Central memory CD8-positive, alpha-beta T cell (primary cell): Measurements from ENCODE around the gene CLIC4.
A peak's percentile ranks its signal among the peaks of the same experiment; 100 is the strongest.
"Not testable (repeated sequence)": the region's sequence is repeated elsewhere in the genome, so short reads cannot be mapped to it uniquely, and the experiment has no call there.

Experiments
- ATAC-seq: fragments of 150-1000 bp; cut with Tn5 transposase; replicated peaks from 2 replicates; pipeline ENCODE4 v1.10.0; 2022; ENCODE audit warnings: mild to moderate bottlenecking, moderate FRiP score, moderate number of reproducible peaks; ENCODE audit not compliant: poor library complexity, severe bottlenecking; ENCODE audit errors: extremely low read depth
- DNase-seq, 2 donors: peaks; one replicate each; pipeline ENCODE4 v3.0.0; 2021; ENCODE audit warnings: low spot score in 2 of 2
- H3K27ac Mint-ChIP-seq: one replicate; pipeline ENCODE4 v1.8.0; 2022; ENCODE audit warnings: low read depth, mild to moderate bottlenecking, moderate library complexity, mixed read lengths
- H3K27me3 Mint-ChIP-seq: one replicate; pipeline ENCODE4 v1.8.0; 2022; ENCODE audit warnings: mixed read lengths
- H3K36me3 Mint-ChIP-seq: one replicate; pipeline ENCODE4 v1.8.0; 2022; ENCODE audit warnings: mild to moderate bottlenecking, moderate library complexity, mixed read lengths; ENCODE audit not compliant: insufficient read depth
- H3K4me1 Mint-ChIP-seq: one replicate; pipeline ENCODE4 v1.8.0; 2022; ENCODE audit warnings: mixed read lengths
- H3K4me3 Mint-ChIP-seq: one replicate; pipeline ENCODE4 v1.8.0; 2022; ENCODE audit warnings: mild to moderate bottlenecking, moderate library complexity, mixed read lengths
- H3K9me3 Mint-ChIP-seq: one replicate; pipeline ENCODE4 v1.8.0; 2022; ENCODE audit warnings: mixed read lengths

CLIC4 gene

GRCh38 chr1:24744911-24745710 is at the start of gene CLIC4:
Gene CLIC4, plus strand, starts transcription at chr1:24745447. Its CDS starts 107 bp downstream, at chr1:24745554.
- H3K36me3 Mint-ChIP-seq: peaks cover 8% of the 10 kb centered on the region
- ATAC-seq (peak; percentile 89), DNase-seq (peak; percentile 96 to 98)
- H3K27ac Mint-ChIP-seq: peak within 1 kb of the TSS; percentile 17
- H3K4me1 Mint-ChIP-seq: peaks cover 7% of the 10 kb centered on the region
- peaks cover 13% of the 10 kb centered on the region for H3K27me3 Mint-ChIP-seq
- no peaks in the 10 kb centered on the region for H3K9me3 Mint-ChIP-seq
- H3K4me3 Mint-ChIP-seq: peak within 1 kb of the TSS; percentile 81

GRCh38 chr1:24696041-24696755 is 49.0 kb upstream of the CLIC4 start:
- peaks cover 8% of the 10 kb centered on the region for H3K36me3 Mint-ChIP-seq
- no peak overlapping the region for H3K27ac Mint-ChIP-seq
- ATAC-seq: no peak
- H3K4me1 Mint-ChIP-seq: peaks cover 16% of the 10 kb centered on the region
- no peaks in the 10 kb centered on the region for H3K27me3 Mint-ChIP-seq
- DNase-seq: no peak
- H3K9me3 Mint-ChIP-seq: no peaks in the 10 kb centered on the region
- no peak overlapping the region for H3K4me3 Mint-ChIP-seq

GRCh38 chr1:24696756-24697330 is 48.4 kb upstream of the CLIC4 start:
- H3K27me3 Mint-ChIP-seq: no peaks in the 10 kb centered on the region
- no peak for ATAC-seq
- no peak overlapping the region for H3K4me3 Mint-ChIP-seq
- H3K4me1 Mint-ChIP-seq: peaks cover 16% of the 10 kb centered on the region
- no peaks in the 10 kb centered on the region for H3K9me3 Mint-ChIP-seq
- DNase-seq: no peak
- peaks cover 8% of the 10 kb centered on the region for H3K36me3 Mint-ChIP-seq
- H3K27ac Mint-ChIP-seq: no peak overlapping the region

GRCh38 chr1:24697453-24698001 is 47.7 kb upstream of the CLIC4 start:
- not testable (repeated sequence) for H3K4me3 Mint-ChIP-seq, H3K27ac Mint-ChIP-seq, H3K36me3 Mint-ChIP-seq

GRCh38 chr1:24698326-24698725 is 46.9 kb upstream of the CLIC4 start:
- not testable (repeated sequence) for DNase-seq, ATAC-seq, H3K36me3 Mint-ChIP-seq, H3K27ac Mint-ChIP-seq, H3K4me3 Mint-ChIP-seq, H3K9me3 Mint-ChIP-seq, H3K27me3 Mint-ChIP-seq
- peaks cover 11% of the 10 kb centered on the region for H3K4me1 Mint-ChIP-seq

More at GRCh38 chr1:24697453-24698001, 47.7 kb upstream of the CLIC4 start:
- not testable (repeated sequence) for H3K27me3 Mint-ChIP-seq, DNase-seq, H3K9me3 Mint-ChIP-seq, ATAC-seq
- peaks cover 16% of the 10 kb centered on the region for H3K4me1 Mint-ChIP-seq

- Mint-ChIP-seq H3K4me1 (peaks cover 2% of the 10 kb centered on the region), H3K27me3 (no peaks in the 10 kb centered on the region)
- no peak for DNase-seq
Observed at GRCh38 chr1:24699628-24700027, 45.6 kb upstream of the CLIC4 start.

GRCh38 chr1:24702511-24703293 is 42.5 kb upstream of the CLIC4 start:
- Mint-ChIP-seq H3K27me3 (no peaks in the 10 kb centered on the region), H3K4me3 (no peak overlapping the region), H3K4me1 (peaks cover 6% of the 10 kb centered on the region), H3K27ac (no peak overlapping the region), H3K36me3 (no peaks in the 10 kb centered on the region), H3K9me3 (no peaks in the 10 kb centered on the region)
- DNase-seq: no peak
- no peak for ATAC-seq

More at GRCh38 chr1:24699628-24700027, 45.6 kb upstream of the CLIC4 start:
- Mint-ChIP-seq H3K27ac (no peak overlapping the region), H3K9me3 (no peaks in the 10 kb centered on the region), H3K4me3 (no peak overlapping the region), H3K36me3 (peaks cover 4% of the 10 kb centered on the region)
- ATAC-seq: no peak

GRCh38 chr1:24704411-24705259 is 40.6 kb upstream of the CLIC4 start:
- Mint-ChIP-seq H3K36me3 (no peaks in the 10 kb centered on the region), H3K27ac (no peak overlapping the region), H3K27me3 (no peaks in the 10 kb centered on the region), H3K9me3 (no peaks in the 10 kb centered on the region), H3K4me3 (no peak overlapping the region), H3K4me1 (peaks cover 7% of the 10 kb centered on the region)
- ATAC-seq (no peak), DNase-seq (no peak)

GRCh38 chr1:24705260-24706073 is 39.8 kb upstream of the CLIC4 start:
- DNase-seq (no peak), ATAC-seq (no peak)
- Mint-ChIP-seq H3K36me3 (no peaks in the 10 kb centered on the region), H3K4me3 (no peak overlapping the region), H3K4me1 (peaks cover 14% of the 10 kb centered on the region), H3K27me3 (no peaks in the 10 kb centered on the region), H3K27ac (peak overlapping the region; percentile 47), H3K9me3 (no peaks in the 10 kb centered on the region)

GRCh38 chr1:24706074-24706389 is 39.2 kb upstream of the CLIC4 start:
- Mint-ChIP-seq H3K4me1 (peaks cover 14% of the 10 kb centered on the region), H3K27ac (peak overlapping the region; percentile 47)
- not testable (repeated sequence) for DNase-seq, H3K36me3 Mint-ChIP-seq, H3K27me3 Mint-ChIP-seq, H3K9me3 Mint-ChIP-seq, ATAC-seq, H3K4me3 Mint-ChIP-seq

GRCh38 chr1:24707687-24708086 is 37.6 kb upstream of the CLIC4 start:
- ATAC-seq (no peak), DNase-seq (no peak)
- H3K27ac Mint-ChIP-seq: no peak overlapping the region
- H3K36me3 Mint-ChIP-seq: no peaks in the 10 kb centered on the region
- no peak overlapping the region for H3K4me3 Mint-ChIP-seq
- no peaks in the 10 kb centered on the region for H3K9me3 Mint-ChIP-seq
- peaks cover 14% of the 10 kb centered on the region for H3K4me1 Mint-ChIP-seq
- no peaks in the 10 kb centered on the region for H3K27me3 Mint-ChIP-seq
